HG03025 (cell line): ENCODE results near the gene RABL6.
"Not testable (repeated sequence)": the region's sequence is repeated elsewhere in the genome, so short reads cannot be mapped to it uniquely, and the experiment has no call there.

Experiments
- ATAC-seq: cut with Tn5 transposase; IDR thresholded peaks from one replicate; pipeline ENCODE4 v1.9.1; 2021; ENCODE audit warnings: mild to moderate bottlenecking, moderate library complexity; ENCODE audit not compliant: unreplicated experiment, low FRiP score

The RABL6 gene

DNA sequence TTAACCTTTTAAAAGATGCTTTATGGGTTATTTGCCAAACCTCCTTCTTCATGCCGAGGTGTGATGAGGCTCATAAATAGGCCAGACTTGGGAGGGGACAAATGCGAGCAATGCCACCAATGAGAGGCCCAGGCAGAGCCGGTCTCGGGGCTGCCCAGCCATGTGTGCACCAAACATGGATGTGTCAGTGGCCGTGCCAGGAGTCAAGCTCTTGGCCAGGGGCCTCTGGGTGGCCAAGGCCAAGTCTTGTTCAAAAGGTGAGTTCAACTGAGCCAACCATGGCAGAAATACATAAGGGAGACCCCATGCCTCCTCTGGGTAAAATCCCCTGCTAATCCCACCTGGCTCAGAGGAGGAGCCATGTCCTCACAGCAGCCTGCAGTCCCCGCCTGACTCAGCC lies 32.6 kb upstream of the RABL6 start:
- ATAC-seq, result no peak

DNA sequence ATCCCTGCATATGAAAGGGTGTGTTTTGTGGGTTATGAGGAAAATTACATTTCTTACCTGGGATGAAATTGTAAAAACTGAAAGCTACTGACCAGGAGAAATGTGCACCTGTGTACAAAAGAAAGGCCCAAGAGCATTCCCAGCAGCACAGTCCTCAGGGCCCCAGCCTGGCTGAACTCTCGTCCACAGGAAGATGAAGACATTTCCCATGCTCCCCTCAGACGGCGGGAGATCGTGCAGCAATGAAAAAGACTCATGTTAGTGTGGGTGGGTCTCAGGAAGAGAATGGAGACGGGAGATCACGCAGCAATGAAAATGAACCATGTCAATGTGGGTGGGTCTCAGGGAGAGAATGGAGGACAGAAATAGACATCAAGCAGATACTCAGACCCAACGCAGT lies 30.8 kb upstream of the RABL6 start:
- ATAC-seq, result no peak

DNA sequence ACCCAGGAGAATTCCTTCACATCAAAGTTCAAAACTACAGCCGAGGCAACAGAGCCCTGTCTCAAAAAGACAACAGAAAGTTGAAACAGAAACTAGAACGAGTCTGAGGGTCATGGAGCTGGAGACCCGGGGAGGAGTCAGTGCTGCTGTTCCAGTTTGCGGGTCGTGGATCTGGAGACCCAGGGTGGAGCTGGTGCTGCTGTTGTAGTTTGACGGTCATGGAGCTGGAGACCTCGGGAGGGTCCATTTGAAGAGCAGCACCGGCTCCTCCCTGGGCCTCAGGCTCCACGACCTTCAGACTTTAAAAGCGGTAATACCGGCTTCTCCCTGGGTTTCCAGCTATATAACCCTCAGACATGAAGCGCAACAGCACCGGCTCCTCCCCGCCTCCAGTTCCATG lies 30.4 kb upstream of the RABL6 start:
- no peak for ATAC-seq

DNA sequence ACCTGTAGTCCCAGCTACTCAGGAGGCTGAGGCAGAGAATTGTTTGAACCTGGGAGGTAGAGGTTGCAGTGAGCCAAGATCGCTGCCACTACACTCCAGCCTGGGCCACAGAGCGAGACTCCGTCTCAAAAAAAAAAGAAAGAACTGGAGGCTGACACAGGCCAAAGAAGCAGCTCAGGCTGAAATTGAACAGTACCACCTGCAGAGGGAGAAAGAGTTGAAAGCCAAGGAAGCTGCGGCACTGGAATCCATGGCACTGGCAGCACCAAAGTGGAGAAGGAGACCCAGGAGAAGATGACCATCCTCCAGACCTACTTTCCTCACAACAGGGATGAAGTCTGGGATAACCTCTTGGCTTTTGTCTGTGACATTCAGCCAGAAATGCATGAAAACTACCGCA lies 27.9 kb upstream of the RABL6 start:
- ATAC-seq, result no peak

DNA sequence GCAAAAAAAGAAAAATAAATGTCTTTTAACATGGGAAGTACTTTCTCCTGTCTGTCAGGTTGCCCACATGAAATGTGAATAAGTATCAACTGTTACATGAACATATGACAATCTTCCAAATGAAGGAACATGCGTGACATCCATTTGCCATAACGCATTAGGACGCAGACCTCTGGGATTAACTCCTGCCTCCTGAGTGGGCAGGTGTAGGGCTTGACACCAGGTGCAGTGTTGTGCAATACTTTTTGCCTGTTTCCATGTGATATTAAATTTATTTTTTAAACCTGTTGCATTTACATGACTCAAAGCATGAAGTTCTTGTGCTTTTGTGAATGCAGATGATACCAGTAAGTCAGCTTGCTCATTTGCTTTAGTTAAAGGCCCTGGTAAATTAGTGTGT lies 25.3 kb upstream of the RABL6 start:
- no peak for ATAC-seq

DNA sequence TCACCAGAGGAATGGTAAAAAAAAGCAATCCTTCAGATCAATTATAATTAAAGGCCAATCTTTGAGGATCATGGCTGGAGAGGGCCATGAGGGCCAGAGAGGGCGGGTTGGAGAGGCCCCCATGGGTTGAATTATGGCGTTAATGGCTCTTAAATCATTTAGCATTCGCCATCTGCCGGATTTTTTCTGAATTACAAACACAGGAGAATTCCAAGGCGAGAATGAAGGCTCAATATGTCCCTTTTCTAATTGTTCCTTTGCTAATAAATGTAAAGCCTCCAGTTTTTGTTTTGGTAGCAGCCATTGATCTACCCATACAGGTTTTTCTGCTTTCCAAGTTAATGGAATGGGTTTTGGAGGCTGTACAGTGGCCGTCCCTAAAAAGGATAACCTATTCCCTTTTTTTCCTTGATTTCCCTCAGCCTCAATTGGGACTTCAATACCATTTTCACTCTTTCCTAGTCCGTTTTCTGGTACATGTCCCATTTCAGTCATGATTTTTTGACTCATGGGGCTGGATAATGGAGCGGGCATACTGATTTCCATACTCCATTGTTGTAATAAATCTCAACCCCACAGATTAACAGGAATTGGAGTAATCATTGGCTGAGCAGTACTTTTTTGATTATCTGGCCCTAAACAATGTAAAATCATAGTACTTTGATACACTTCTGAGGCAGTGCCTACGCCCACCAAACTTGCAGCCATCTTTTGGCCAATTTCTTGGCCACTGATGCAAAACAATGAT lies 23.3 kb upstream of the RABL6 start:
- ATAC-seq, result no peak

DNA sequence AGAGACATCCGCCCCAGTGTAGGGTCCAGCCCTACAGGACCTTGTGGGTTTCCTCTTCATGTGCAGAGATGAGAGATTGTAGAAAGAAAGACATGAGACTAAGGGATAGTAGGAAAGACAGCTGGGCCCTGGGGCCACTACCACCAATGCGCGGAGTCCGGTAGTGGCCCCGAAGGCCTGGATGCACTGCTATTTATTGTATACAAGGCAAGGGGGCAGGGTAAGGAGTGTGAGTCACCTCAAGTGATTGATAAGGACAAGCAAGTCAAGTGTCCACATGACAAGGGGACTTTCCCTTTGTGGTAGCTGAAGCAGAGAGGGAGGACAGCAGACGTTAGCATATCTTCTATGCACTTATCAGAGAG lies 22.8 kb upstream of the RABL6 start:
- ATAC-seq, result no peak

DNA sequence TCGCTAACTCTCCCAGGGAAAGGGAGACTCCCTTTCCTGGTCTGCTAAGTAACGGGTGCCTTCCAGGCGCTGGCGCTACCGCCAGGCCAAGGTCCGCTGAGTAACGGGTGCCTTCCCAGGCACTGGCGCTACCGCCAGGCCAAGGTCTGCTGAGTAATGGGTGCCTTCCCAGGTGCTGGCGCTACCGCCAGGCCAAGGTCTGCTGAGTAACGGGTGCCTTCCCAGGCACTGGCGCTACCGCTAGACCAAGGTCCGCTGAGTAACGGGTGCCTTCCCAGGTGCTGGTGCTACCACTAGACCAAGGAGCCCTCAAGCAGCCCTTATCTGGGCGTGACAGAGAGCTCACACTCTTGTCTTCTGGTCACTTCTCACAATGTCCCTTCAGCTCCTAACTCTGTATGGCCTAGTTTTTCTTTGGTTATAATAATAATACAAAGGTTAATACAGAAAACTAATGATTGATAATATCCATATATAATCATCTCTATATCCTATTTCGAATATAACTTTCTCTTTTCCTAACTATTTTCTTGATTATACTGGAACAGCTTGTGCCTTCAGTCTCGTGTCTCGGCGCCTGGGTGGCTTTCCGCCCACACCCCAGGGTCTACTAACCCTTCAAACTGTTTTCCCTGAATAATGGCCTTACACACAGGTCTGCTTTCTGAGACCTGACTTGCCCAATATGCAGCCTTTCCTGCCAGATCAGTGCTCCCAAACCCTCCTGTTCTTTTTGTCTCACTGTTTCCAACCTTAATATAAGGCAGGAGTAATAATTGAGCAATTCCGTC lies 22.0 kb upstream of the RABL6 start:
- not testable (repeated sequence) for ATAC-seq

DNA sequence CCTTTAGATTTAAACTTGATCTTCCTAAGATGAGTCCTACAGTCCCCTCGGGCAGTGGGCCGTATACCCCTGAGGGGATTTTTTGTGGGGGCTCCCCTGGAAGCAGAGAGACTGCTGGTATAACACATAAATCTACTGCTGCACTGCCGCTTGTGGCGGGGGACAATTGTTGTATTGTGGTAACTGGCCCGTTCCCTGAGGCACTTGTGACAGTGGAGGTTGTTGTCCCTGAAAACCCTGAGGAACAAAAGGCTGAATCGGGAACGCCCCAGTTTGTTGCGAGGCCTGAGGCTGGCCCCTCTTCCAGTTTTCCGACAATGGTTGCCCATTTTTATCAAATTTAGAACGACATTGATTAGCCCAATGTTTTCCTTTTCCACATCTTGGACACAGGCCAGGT lies 21.3 kb upstream of the RABL6 start:
- no peak for ATAC-seq

DNA sequence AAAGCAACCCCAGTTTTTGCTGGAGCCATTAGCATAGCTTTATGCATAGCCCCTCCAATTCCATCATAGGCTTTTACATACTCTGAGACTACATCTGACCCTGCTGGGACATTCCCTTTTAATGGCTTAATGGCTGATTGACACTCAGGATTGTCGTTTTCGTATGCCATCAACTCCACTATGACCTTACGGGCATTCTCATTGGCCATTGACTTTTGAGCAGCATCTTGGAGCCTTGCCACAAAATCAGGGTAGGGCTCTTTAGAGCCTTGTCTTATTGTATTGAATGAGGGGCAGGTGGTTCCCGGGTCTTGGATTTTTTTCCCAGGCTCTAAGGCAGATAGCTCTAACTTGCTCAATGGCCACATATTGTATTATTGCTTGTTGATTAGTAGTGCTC lies 20.8 kb upstream of the RABL6 start:
- not testable (repeated sequence) for ATAC-seq

DNA sequence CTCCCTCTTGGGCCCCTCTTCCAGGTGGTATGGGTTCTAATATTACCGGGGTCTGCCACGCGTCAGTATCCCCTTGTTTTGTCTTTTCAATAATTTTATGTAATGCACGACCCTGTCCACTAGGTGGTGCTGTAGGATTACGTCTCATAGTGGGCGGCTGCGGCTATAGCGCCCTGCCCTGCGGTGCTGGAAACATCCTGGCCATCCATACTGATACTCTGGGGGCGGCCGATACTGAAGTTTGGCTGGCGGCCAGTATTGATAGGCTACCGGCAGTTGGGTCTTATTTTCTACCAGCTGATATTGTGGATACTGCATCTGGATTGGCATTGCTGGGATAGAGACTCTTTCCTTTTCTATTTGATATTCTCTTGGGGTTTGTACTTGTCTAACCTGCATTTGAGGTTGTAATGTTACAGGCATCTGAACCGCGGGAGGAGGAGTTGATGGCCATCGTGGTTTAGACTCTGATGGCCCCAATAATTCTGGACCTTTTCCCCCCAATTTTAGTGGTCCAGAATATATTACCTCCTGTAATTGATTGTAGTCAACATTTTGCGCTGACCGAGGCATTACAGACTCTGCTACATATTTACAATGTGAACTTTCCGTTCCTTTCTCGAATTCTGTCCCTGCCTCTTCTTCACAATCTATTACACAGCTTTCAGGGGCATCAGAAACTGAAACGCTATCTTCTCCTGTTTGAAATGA lies 19.9 kb upstream of the RABL6 start:
- no peak for ATAC-seq

DNA sequence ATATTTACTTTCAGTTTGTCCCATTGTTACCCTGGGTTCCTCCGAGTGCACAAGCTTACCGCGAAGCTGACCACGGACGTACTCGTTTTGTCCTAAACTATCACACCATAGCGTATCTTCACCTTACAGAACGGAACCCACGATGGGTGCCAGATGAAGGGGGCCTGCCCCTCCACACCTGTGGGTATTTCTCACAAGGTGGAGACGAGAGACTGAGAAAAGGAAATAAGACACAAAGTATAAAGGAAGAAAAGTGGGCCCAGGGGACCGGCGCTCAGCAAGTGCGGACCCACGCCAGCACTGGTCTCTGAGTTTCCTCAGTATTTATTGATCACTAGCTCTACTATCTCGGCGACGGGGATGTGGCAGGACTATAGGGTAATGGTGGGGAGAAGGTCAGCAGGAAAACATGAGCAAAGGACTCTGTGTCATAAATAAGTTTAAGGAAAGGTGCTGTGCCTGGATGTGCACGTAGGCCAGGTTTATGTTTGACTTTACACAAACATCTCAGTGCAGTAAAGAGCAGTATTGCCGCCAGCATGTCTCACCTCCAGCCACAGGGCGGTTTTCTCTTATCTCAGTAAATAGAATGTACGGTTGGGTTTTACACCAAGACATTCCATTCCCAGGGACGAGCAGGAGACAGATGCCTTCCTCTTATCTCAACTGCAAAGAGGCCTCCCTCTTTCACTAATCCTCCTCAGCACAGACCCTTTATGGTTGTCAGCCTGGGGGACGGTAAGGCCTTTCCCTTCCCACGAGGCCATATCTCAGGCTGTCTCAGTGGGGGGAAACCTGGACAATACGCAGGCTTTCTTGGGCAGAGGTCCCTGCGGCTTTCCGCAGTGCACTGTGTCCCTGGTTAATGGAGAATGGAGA lies 18.9 kb upstream of the RABL6 start:
- not testable (repeated sequence) for ATAC-seq

DNA sequence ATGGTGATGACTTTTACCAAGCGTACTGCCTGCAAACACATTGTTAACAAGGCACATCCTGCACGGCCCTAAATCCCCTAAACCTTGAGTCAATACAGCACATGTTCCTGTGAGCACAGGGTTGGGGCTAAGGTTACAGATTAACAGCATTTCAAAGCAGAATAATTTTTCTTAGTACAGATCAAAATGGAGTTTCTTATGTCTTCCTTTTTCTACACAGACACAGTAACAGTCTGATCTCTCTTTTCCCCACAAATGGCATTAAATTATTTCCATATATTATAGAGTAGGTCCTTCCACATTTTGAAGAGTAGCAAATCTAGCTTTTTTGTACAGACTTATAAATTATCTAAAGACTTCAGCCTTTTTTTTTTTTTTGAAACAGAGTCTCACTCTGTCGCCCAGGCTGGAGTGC lies 18.2 kb upstream of the RABL6 start:
- ATAC-seq, result no peak

DNA sequence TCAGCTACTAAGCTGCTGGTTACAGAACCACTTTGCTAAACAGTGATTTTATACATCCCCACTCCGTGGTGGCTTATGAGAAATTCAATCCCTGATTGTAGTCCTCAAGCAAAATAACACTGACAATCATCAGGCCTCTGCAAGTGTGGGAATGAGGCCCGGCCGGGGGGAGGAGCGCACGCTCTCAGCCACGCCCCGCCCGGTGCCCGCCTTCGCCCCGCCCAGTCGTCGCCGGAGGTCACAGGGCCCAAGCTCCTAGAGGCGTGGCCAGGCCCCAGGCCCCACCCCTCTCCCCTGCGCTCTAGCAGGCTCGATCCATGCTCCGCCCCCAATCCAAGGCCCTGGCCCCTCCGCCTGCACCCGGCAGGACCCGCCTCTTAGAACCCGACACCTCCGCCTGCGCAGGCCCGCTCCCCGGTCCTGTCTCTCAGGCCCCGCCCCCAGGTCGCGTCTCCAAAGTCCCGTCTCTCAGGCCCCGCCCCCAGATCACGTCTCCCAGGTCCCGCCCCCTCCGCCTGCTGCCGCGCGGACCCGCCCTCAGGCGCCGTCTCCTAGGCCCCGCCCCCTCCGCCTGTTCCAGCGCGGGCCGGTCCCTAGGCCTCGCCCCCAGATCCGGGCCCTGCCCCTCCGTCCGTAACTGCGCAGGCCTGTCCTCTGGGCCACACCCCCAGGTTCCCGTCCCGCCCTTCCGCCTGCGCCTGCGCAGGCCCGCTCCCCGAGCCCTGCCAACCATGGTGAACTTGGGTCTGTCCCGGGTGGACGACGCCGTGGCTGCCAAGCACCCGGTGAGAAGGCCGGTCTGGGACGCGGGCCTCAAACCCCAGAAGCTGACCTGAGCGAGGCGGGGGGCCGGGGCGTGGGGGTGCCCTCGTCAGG lies 16.9 kb upstream of the RABL6 start, which contains the start of gene TMEM141:
TSS of gene TMEM141 (plus strand) at position 705 of the 876 bp plus-strand sequence. CDS start at position 732, 27 bp downstream.
- peak; percentile 87 for ATAC-seq

DNA sequence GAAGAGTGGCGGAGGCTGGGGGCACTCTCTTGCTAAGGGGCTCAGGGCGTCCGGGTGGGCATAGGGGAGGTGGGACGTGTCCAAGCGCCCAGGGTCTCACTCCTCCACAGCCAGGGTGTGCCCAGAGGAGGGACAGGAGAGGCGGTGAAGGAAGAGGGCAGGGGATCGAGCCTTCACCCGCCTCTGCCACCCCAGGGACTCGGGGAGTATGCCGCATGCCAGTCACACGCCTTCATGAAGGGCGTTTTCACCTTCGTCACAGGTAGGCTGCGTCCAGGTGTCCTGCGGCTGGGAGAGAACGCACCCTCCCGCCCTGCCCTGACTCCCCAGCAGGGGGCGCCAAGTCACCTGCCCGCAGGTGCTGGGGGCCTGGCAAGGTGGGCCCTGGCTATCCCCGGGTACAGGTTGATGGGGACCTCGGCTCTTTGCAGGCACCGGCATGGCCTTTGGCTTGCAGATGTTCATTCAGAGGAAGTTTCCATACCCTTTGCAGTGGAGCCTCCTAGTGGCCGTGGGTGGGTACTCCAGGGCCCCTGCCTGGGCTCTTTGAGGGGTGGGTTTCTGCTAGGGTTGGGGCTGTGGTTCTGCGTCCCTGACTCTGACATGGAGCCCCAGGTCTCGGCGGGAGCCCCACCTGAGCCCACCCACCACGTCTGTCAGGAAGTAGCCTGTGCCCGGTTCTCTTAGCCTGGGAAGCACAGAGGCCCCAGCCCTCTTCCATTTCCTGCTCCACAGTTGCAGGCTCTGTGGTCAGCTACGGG lies 16.1 kb upstream of the RABL6 start:
- no peak for ATAC-seq

DNA sequence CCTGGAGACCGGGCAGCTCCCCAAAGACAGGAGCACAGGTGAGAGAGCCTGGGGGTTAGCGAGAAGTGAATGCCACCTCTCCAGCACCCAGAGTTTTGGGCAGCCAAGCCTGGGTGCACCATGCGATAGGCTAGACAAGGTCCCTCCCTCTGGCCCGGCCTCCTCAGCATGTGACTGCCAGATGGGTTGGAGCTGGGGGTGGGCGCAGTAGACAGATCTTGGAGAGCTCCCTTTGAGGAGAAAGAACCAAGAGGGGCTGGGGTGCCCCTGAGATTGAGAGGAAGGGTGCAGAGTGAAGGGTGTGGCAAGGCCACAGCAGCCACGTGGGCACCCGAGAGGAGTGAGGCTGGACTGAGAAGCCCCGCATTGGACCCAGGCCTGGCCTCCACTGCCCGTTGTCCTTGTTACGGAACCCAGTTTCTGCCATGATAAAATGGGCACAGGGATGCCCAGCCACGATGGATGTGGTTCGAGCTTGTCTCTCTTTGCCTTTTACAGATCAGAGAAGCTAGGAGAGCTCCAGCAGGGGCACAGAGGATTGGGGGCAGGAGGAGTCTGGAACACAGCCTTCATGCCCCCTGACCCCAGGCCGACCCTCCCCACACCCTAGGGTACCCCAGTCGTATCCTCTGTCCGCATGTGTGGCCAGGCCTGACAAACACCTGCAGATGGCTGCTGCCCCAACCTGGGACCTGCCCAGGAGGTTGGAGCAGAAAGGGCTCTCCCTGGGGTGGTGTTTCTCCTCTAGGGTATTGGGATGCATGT lies 15.2 kb upstream of the RABL6 start:
- ATAC-seq, result no peak

DNA sequence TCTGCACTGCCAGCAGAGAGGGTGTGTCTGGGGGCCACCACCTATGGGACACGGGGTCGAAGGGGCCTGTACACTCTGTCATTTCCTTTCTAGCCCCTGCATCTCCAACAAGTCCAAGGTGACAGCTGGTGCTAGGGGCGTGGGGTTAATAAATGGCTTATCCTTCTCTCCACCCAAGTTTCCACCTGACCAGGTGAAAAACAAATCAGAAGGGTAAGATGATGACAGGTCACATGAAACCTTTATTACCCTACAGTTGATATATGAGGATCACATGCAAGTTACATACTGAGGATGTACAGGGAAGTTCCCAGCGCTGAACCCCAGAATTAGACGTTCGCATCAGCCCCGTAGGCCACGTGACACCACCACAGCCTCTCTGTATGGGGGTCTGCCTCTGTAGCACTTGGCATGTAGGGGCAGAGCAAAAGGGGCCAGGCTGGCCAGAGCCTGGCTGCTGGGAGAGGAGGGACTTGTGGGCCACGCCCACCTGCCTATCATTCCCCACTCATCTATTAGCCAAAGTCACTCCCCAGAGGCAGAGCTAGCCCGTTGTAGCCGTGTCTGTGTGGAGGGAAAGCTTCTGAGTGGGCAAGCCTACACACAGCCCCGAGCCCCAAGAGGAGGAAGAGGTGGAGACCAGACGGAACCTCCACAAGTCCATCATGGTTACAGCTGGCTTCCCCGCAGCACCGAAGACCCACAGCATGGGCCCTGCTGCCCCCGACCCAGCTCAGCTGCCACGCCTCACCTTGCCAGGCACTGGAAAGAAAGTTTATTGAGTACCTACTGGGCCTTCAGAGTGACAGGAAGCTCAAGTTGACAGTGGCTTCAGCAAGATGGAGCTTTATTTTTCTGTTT lies 14.4 kb upstream of the RABL6 start:
- no peak for ATAC-seq
